GM10266 (cell line): ENCODE measurements around the gene CDC20.
A peak's percentile ranks its signal among the peaks of the same experiment; 100 is the strongest.

Experiments used
- DNase-seq: peaks from one replicate; pipeline ENCODE4 v3.0.0; 2012; ENCODE audit errors: extremely low spot score
- TF ChIP-seq, protein P1 (sequence below): IDR thresholded peaks from 2 replicates; pipeline ENCODE4 v1.5.1; 2012; ENCODE audit warnings: mild to moderate bottlenecking, low read depth; ENCODE audit not compliant: control insufficient read depth, insufficient read depth; ENCODE audit errors: missing control alignments

Gene CDC20

DNA sequence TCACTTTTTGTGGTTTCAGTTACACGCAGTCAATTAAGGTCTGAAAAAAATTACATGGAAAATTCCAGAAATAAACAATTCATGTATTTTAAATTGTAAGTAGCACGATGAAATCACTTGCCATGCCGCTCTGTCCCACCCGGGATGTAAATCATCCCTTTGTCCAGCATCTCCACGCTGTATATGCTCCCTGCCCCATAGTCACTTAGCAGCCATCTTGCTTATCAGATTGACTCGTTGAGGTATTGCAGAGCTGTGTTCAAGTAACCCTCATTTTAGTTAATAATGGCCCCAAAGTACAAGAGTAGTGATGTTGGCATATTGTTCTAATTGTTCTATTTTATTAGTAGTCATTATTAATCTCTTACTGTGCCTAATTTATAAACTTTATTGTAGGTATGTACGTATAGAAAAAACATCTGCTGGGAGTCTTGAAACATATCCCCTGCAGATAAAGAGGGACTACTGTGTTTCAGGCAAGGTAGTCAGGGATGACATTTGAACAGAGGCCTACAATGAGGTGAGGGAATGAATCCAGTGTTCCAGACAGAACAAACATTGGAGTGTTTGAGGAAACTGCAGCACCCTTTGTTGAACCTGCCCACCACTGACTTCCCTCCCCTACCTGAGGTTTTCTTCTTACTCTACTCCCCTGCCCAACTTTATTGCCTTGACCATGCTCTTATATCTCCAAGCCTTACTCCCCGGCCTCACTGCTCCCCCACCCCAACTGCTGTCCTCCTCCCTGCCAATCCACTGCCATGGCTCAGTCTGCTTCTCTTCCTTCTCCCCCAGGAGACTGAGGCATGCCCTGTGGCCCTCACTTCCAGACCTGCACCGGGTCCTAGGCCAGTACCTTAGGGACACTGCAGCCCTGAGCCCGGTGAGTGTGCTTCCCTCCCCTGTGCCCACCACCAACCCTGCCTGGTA, 7.1 kb upstream of the CDC20 start:
- TF ChIP-seq, protein P1, sequence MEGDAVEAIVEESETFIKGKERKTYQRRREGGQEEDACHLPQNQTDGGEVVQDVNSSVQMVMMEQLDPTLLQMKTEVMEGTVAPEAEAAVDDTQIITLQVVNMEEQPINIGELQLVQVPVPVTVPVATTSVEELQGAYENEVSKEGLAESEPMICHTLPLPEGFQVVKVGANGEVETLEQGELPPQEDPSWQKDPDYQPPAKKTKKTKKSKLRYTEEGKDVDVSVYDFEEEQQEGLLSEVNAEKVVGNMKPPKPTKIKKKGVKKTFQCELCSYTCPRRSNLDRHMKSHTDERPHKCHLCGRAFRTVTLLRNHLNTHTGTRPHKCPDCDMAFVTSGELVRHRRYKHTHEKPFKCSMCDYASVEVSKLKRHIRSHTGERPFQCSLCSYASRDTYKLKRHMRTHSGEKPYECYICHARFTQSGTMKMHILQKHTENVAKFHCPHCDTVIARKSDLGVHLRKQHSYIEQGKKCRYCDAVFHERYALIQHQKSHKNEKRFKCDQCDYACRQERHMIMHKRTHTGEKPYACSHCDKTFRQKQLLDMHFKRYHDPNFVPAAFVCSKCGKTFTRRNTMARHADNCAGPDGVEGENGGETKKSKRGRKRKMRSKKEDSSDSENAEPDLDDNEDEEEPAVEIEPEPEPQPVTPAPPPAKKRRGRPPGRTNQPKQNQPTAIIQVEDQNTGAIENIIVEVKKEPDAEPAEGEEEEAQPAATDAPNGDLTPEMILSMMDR, result no peak
- no peak for DNase-seq

DNA sequence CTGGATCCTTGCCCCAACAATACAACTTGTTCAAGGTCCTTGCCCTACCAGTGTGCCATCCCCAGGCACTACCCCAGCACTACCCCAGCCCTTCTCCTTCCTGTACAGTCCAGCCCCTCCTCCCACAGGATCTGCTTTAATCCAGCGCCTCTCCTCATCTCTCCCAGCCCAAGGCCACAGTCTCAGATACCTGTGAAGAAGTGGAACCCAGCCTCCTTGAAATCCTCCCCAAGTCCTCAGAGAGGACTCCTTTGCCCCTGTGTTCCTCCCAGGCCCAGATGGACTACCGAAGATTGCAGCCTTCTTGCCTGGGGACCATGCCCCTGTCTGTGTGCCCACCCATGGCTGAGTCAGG, 6.5 kb upstream of the CDC20 start:
- no peak for DNase-seq
- TF ChIP-seq, protein P1, result no peak

DNA sequence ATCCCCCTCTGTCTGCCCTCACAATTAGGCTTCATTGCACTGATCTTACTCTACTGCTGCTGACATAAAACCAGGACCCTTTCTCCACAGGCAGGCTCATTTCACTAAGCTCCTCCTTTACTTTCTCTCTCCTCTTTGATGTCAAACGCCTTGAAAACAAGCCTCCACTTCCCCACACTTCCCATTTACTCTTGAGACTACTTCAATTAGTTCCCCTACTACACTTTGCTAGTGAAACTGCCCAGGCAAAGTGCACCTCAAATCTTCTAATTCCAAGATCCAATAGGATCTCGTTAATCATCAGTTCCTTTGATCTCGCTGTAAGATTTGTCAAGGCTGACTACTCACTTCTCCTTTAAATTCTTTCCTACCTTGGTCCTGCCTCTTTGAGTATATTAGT, 5.9 kb upstream of the CDC20 start:
- TF ChIP-seq, protein P1, result no peak
- no peak for DNase-seq

DNA sequence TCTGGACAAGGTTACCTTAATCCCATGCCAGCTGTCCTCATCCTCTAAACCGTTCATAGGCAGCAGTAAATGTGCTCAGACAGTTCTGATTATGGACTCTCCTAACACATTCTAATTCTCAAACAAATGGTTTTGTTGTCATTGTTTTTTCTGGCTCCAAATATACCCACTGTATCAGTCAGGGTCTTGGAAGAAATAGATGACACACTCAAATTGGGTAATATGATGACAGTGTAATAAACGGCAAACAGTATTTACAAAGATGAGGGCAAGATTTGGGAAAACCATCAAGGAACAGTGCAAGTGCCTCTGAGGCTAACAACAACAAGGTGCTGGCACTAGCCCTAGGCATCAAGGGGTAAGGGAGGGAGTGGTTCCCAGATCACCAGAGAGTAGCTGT, 4.3 kb upstream of the CDC20 start:
- TF ChIP-seq, protein P1, result no peak
- DNase-seq, result no peak

- TF ChIP-seq, protein P1, result no peak
- DNase-seq, result no peak
Observed at GRCh38 chr1:43354936-43355335, 3.8 kb upstream of the CDC20 start.

GRCh38 chr1:43357251-43357650, 1.5 kb upstream of the CDC20 start:
- DNase-seq, result no peak
- TF ChIP-seq, protein P1, result no peak

DNA sequence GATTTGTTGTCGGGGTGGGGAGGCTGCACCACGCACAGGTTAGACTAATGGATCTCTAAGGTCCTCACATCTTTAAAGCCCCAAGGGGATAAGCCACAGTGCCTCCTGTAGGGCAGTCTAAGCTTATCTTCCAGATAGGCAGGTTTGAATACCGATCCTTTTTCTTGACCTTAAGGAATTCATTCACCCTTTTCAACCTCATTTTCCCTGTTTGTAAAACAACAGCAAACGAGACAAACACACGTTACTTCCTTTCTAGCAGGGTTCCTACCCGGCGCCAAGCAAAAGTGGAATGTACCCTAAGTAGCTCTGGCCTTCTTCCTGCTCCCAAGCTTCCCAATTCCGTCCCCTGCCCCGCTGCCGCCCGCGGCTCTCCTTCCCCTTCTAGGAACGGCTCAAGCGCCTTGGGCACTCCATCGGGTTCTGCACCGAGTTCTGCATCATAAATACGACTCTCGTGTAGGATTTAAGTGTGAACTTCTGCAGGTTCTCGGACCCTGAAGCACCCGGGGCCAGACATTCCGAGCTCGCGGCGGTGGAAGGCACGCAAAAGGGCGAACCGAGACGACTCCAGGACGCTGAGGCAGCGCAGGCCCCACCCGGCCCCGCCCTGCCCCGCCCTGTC, 548 bp upstream of the CDC20 start:
- TF ChIP-seq, protein P1, result peak; percentile 60
- peak; percentile 71 for DNase-seq
